ENCODE measurements around the gene CACNA1C.

CACNA1C gene

GRCh38 chr12:2351161-2351560 is 298.4 kb downstream of the CACNA1C start:
- no peak for DNase-seq

- DNase-seq = no peak
Observed at GRCh38 chr12:2352203-2352602, 299.4 kb downstream of the CACNA1C start.

GRCh38 chr12:2353281-2353680 is 300.5 kb downstream of the CACNA1C start:
- no peak for DNase-seq

- DNase-seq = no peak
Observed at GRCh38 chr12:2353691-2354090, 300.9 kb downstream of the CACNA1C start.

GRCh38 chr12:2354151-2354991 is 301.6 kb downstream of the CACNA1C start:
- DNase-seq = no peak

- DNase-seq = no peak
Observed at GRCh38 chr12:2355198-2355597, 302.4 kb downstream of the CACNA1C start.

- DNase-seq = no peak
Observed at GRCh38 chr12:2355604-2356003, 302.8 kb downstream of the CACNA1C start.

- no peak for DNase-seq
Observed at GRCh38 chr12:2356601-2357125, 303.9 kb downstream of the CACNA1C start.

GRCh38 chr12:2358986-2359658 is 306.3 kb downstream of the CACNA1C start:
- no peak for DNase-seq

- DNase-seq = no peak
Observed at GRCh38 chr12:2359725-2360629, 307.2 kb downstream of the CACNA1C start.

- DNase-seq = no peak
Observed at GRCh38 chr12:2360630-2361170, 307.9 kb downstream of the CACNA1C start.

GRCh38 chr12:2363836-2364609 is 311.2 kb downstream of the CACNA1C start:
- DNase-seq = no peak

- no peak for DNase-seq
Observed at GRCh38 chr12:2364631-2365051, 311.9 kb downstream of the CACNA1C start.

GRCh38 chr12:2366711-2367110 is 313.9 kb downstream of the CACNA1C start:
- DNase-seq = no peak

GRCh38 chr12:2372178-2372577 is 319.4 kb downstream of the CACNA1C start:
- no peak for DNase-seq

GRCh38 chr12:2372735-2373134 is 319.9 kb downstream of the CACNA1C start:
- DNase-seq = no peak

- no peak for DNase-seq
Observed at GRCh38 chr12:2373307-2373706, 320.5 kb downstream of the CACNA1C start.

GRCh38 chr12:2374092-2374906 is 321.5 kb downstream of the CACNA1C start:
- no peak for DNase-seq

- DNase-seq = no peak
Observed at GRCh38 chr12:2375871-2376270, 323.1 kb downstream of the CACNA1C start.

- DNase-seq = no peak
Observed at GRCh38 chr12:2376908-2377657, 324.3 kb downstream of the CACNA1C start.

All from activated CD8-positive, alpha-beta memory T cell treated with anti-CD3 and anti-CD28 coated beads, Interleukin-2, amount 50 U/mL, for 48 hours (primary cell).